Measurements from ENCODE around the gene MYO1B.
"Not testable (repeated sequence)": the region's sequence is repeated elsewhere in the genome, so short reads cannot be mapped to it uniquely, and the experiment has no call there.

MYO1B gene

GRCh38 chr2:191441496-191442214 is 196.5 kb downstream of the MYO1B start:
- in situ Hi-C loops (cut with MboI; ENCODE audit: low sequenced_read_pairs): no loop called here

DNA sequence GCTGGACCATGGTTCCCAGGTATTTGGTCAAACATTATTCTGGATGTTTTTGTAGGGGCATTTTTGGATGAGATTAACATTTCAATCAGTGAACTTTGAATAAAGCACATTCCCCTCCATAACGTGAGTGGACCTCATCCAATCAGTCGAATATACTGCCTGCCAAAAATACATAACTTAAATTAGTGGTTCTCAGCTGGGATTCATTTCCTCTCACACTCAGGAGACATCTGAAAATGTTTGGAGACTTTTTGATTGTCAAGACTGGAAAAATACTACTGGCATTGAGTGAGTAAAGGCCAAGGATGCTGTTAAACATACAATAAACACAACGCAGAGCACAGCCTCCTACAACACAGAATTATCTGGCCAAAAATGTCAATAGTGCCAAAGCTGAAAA is 198.2 kb downstream of the MYO1B start:
- in situ Hi-C loops (cut with MboI; ENCODE audit: low sequenced_read_pairs): no loop called here

- in situ Hi-C loops (cut with MboI; ENCODE audit: low sequenced_read_pairs): no loop called here
Observed at GRCh38 chr2:191446910-191447309, 201.7 kb downstream of the MYO1B start.

DNA sequence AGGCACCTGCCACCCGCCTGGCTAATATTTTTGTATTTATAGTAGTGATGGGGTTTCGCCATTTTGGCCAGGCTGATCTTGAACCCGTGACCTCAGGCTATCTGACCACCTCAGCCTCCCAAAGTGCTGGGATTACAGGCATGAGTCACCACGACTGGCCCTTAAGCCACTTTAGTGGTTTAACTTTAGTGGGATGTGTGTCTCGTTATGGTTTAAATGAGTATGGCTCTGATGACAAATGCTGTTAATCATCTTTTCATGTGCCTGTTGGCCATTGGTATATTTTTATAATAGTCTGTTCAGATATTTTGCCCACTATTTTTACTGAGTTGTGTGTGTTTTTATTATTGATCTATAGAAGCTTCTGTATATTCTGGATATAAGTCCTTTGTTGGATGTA is 205.9 kb downstream of the MYO1B start:
- in situ Hi-C loops (cut with MboI; ENCODE audit: low sequenced_read_pairs): no loop called here

DNA sequence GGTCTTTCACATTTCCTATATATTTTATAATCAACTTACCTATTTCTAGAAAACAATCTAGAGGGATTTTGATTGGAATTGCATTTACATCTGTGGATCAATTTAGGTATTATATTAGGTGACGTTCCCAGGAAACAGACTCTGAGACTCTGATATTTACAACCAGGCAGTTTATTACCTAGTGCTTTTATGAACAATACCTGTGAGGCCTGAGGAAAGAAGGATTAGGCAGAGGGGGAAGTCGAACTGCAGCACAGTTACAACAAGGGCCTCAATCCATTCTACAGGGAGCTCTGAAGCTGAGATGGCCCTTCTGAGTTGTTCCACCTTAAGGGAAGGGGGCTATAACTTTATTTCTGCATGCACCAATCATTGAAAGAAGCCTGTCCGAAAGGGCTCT is 206.9 kb downstream of the MYO1B start:
- in situ Hi-C loops (cut with MboI; ENCODE audit: low sequenced_read_pairs): no loop called here

GRCh38 chr2:191453761-191454160 is 208.6 kb downstream of the MYO1B start:
- in situ Hi-C loops (cut with MboI; ENCODE audit: low sequenced_read_pairs): no loop called here

DNA sequence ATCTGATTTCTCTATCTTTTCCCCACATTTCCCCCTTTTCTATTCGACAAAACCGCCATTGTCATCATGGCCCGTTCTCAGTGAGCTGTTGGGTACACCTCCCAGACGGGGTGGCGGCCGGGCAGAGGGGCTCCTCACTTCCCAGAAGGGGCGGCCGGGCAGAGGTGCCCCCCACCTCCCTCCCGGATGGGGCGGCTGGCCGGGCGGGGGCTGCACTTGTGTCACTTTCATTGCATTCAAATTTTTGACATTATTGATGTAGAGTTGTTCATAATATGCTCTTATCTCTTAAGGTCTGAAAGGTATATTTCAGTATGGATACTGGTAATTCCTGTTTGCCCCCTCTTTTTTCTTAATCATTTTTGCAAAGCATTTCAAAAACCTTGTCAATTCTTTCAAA is 211.3 kb downstream of the MYO1B start:
- in situ Hi-C loops (cut with MboI; ENCODE audit: low sequenced_read_pairs): not testable (repeated sequence)

- in situ Hi-C loops (cut with MboI; ENCODE audit: low sequenced_read_pairs): no loop called here
Observed at GRCh38 chr2:191459158-191459557, 214.0 kb downstream of the MYO1B start.

DNA sequence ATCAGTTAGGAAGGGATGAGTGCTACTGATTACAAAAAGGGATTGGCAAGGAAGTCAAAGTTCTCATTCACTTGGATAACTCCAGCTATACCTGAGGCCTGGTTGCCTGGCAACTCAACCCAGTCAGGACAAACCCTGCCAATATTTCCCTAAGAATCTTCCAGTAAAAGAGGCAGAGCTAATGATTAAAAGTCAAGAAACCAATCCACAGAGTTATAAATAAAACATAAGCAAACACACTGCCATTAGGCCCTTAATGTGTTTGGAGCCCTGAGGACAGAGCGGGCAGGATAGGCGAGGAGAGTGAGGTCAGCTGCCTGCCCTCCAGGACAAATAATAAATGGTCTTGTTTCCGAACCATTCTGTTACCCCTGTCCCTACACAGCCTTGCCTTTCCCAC is 217.2 kb downstream of the MYO1B start:
- in situ Hi-C loops (cut with MboI; ENCODE audit: low sequenced_read_pairs): no loop called here

DNA sequence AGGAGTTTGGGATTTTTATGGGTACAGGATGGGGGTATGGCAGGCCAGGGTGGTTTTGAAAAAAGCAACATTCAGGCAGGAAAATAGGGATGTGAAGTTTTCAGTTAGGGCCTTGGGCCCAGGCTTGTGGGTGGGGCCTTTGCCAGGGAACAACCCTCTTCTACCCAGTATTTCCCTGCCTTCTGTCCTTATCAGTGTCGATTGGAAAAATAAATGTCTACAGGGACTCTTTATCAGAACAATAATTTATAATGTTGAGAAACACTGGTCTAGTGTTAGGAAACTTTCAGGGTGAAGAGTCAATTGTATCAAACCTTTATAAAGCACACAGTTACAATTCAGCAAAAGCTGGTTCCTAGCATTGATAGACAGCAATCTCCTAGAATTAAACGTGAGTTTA is 218.6 kb downstream of the MYO1B start:
- in situ Hi-C loops (cut with MboI; ENCODE audit: low sequenced_read_pairs): no loop called here

DNA sequence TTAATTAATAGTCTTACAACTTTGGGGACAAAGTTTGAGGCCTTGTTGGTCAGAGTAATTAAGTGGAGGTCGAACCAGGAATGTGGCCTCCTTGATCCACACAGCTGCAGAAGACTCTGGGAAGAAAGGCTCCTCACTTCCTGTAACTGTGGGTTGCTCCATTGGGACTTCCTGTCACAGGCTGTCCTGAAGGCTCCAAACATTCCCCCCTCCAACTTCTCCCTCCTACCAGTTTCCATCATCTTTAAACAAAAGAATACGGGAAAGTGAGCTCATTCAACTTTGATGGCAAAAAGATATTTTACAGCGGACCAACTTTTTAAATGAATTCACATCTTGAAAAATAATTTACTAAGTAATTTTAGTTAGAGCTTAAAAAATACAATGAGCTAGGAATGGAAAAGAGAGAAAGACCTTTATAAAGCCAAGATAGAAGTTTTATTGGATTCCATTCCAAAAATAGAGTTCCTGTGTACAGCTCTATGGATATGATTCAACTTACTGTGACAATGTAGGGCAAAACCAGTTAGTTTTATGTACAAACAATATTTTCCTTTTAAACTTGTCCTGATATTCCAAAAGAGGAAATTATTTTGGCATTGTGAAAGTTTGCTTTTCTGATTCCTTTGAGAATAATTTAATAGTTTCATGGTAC is 220.7 kb downstream of the MYO1B start:
- in situ Hi-C loops (cut with MboI; ENCODE audit: low sequenced_read_pairs): no loop called here

DNA sequence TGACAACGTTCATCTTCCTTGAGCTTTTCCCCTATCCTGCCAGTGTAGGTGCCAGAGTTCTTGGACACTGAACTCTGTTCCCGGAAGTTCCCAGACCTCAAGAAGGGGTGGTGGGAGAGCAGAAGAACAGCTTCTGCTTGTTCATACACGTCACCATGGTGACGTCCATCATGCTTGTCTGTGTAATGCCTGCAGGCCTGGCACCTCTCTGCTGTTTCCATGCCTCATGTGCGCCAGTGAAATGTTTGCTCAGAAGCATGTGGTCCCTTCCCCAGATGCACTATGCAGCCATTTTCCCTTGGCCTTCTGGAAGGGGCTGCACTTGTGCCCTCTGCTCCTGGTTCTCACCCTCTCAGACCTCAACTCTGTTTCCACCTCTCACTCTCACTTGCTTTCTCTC is 221.9 kb downstream of the MYO1B start:
- in situ Hi-C loops (cut with MboI; ENCODE audit: low sequenced_read_pairs): no loop called here

DNA sequence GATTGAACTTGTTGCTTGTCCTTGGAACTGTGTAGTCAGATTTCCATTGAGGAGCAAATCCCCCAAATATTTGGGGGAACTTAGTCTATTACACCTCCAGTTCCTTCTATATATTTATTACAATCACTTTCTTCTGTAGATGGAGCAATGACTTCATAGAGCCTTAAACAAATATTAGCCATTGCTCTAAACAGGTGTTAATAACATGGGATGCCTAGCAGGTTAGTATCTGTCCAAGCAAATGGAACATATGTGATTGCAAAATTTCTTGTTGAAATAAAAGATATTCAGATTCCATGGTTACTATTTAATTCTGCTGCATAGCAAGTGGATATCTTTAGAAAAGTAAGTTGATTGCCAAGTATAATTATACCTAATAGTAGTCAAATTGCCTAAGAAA is 225.1 kb downstream of the MYO1B start:
- in situ Hi-C loops (cut with MboI; ENCODE audit: low sequenced_read_pairs): no loop called here

- in situ Hi-C loops (cut with MboI; ENCODE audit: low sequenced_read_pairs): no loop called here
Observed at GRCh38 chr2:191474464-191474863, 229.3 kb downstream of the MYO1B start.
